ENCODE results near the gene STT3A. TPM values are rescaled to one million over a fixed set of nuclear protein-coding genes. Genes with fewer than 3 reads are reported as not detected.

STT3A gene
- total and polyA plus RNA-seq, 2 experiments from 2014 or later = 91.7 to 156 TPM

GRCh38 chr11:125562430-125562829 is 30.2 kb upstream of the STT3A start:
- Histone ChIP-seq H3K4me3 (no peak overlapping the region), H3K27me3 (ENCODE audit: insufficient read depth) (no peaks in the 10 kb centered on the region), H3K27ac (ENCODE audit: low read depth) (no peak overlapping the region), H3K4me1 (ENCODE audit: insufficient read depth) (no peaks in the 10 kb centered on the region), H3F3A (replicated peaks; ENCODE audit: low read depth) (no peaks in the 10 kb centered on the region), H3K9me2 (ENCODE audit: insufficient read depth) (peaks cover 11% of the 10 kb centered on the region), H3K4me2 (no peak overlapping the region), H3K36me3 (ENCODE audit: insufficient read depth) (no peaks in the 10 kb centered on the region; the same call in 1 of the 2 replicates), H2AFZ (no peak overlapping the region; the same call in 1 of the 2 replicates), H3K79me2 (replicated peaks; ENCODE audit: insufficient read depth) (no peaks in the 10 kb centered on the region), H4K20me1 (replicated peaks; ENCODE audit: insufficient read depth) (no peaks in the 10 kb centered on the region)
- Mint-ChIP-seq H3K27me3 (ENCODE audit: insufficient read depth, low read depth, poor library complexity) (no peaks in the 10 kb centered on the region), H3K36me3 (ENCODE audit: low read depth) (peaks cover 9% of the 10 kb centered on the region; the same call in 1 of the 3 replicates), H3K4me1 (no peaks in the 10 kb centered on the region), H3K27ac (no peak overlapping the region), H3K9me3 (peaks cover 18% of the 10 kb centered on the region), H3K4me3 (no peak overlapping the region)
- ATAC-seq = no peak
- DNase-seq (ENCODE audit: low spot score) = no peak
- no peak for TF ChIP-seq STAT1 (IDR thresholded peaks at IDR 0.05; ENCODE audit: unreplicated experiment)
- no peak for TF ChIP-seq JUNB (IDR thresholded peaks at IDR 0.05; ENCODE audit: unreplicated experiment)
- no peak for TF ChIP-seq ZNF114 (CRISPR knock-in tag; IDR thresholded peaks at IDR 0.05)
- no peak for TF ChIP-seq NANOG (IDR thresholded peaks at IDR 0.05; ENCODE audit: borderline replicate concordance)
- no peak for TF ChIP-seq POLR2AphosphoS5 (IDR thresholded peaks at IDR 0.05; ENCODE audit: low read depth)
- no peak for TF ChIP-seq REST (IDR thresholded peaks at IDR 0.05; ENCODE audit: unreplicated experiment)
- no peak for TF ChIP-seq CTCF (conservative IDR thresholded peaks at IDR 0.05; ENCODE audit: low read depth in 2 of 2)
- no peak for TF ChIP-seq EZH2 (IDR thresholded peaks at IDR 0.05; ENCODE audit: low read depth, unreplicated experiment)

- Histone ChIP-seq H3K27me3 (ENCODE audit: insufficient read depth) (no peaks in the 10 kb centered on the region), H3K4me1 (ENCODE audit: insufficient read depth) (no peaks in the 10 kb centered on the region), H3K36me3 (ENCODE audit: insufficient read depth) (no peaks in the 10 kb centered on the region; the same call in 1 of the 2 replicates), H3K4me2 (no peak overlapping the region), H3K27ac (ENCODE audit: low read depth) (no peak overlapping the region), H2AFZ (no peak overlapping the region), H3K79me2 (replicated peaks; ENCODE audit: insufficient read depth) (no peaks in the 10 kb centered on the region), H3K4me3 (no peak overlapping the region), H3F3A (replicated peaks; ENCODE audit: low read depth) (no peaks in the 10 kb centered on the region), H4K20me1 (replicated peaks; ENCODE audit: insufficient read depth) (no peaks in the 10 kb centered on the region), H3K9me2 (ENCODE audit: insufficient read depth) (peaks cover 11% of the 10 kb centered on the region)
- H3K4me1 Mint-ChIP-seq = no peaks in the 10 kb centered on the region
- H3K27ac Mint-ChIP-seq = no peak overlapping the region
- H3K36me3 Mint-ChIP-seq (ENCODE audit: low read depth) = peaks cover 9% of the 10 kb centered on the region; the same call in 1 of the 3 replicates
- ATAC-seq (no peak), DNase-seq (ENCODE audit: low spot score) (no peak)
- H3K27me3 Mint-ChIP-seq (ENCODE audit: insufficient read depth, low read depth, poor library complexity) = no peaks in the 10 kb centered on the region
- TF ChIP-seq CREB1 (CRISPR knock-in tag; IDR thresholded peaks at IDR 0.05; ENCODE audit: low read depth) = no peak
- no peak for TF ChIP-seq ZNF114 (CRISPR knock-in tag; IDR thresholded peaks at IDR 0.05)
- TF ChIP-seq STAT1 (IDR thresholded peaks at IDR 0.05; ENCODE audit: unreplicated experiment) = no peak
- no peak for TF ChIP-seq NANOG (IDR thresholded peaks at IDR 0.05; ENCODE audit: borderline replicate concordance)
- no peak for TF ChIP-seq REST (IDR thresholded peaks at IDR 0.05; ENCODE audit: unreplicated experiment)
- TF ChIP-seq ZNF331 (CRISPR knock-in tag; IDR thresholded peaks at IDR 0.05; ENCODE audit: low read depth) = no peak
- no peak for TF ChIP-seq EZH2 (IDR thresholded peaks at IDR 0.05; ENCODE audit: low read depth, unreplicated experiment)
- no peak for TF ChIP-seq CTCF (conservative IDR thresholded peaks at IDR 0.05; ENCODE audit: low read depth in 2 of 2)
- no peak for TF ChIP-seq JUNB (IDR thresholded peaks at IDR 0.05; ENCODE audit: unreplicated experiment)
- no peak for TF ChIP-seq ETS1 (IDR thresholded peaks at IDR 0.05)
- TF ChIP-seq POLR2AphosphoS5 (IDR thresholded peaks at IDR 0.05; ENCODE audit: low read depth) = no peak
- no peak overlapping the region for H3K4me3 Mint-ChIP-seq
- peaks cover 18% of the 10 kb centered on the region for H3K9me3 Mint-ChIP-seq
Observed at GRCh38 chr11:125564357-125564756, 28.3 kb upstream of the STT3A start.

Measured in GM23338 (cell line).